GM12878 (cell line): ENCODE data around the gene EML1. TPM values are rescaled to one million over a fixed set of nuclear protein-coding genes. Genes with fewer than 3 reads are reported as not detected.
A peak's percentile ranks its signal among the peaks of the same experiment; 100 is the strongest.

Experiments used
- ATAC-seq: fragments of 200-7000 bp; cut with Tn5 transposase; 3 replicates; pipeline ENCODE4 v1.9.1; 2020; ENCODE audit warnings: mild to moderate bottlenecking, moderate library complexity
- BruUV-seq: library from RNA; stranded (reverse); fragments of 400-500 nt; replicated peaks from 2 replicates; lab custom pipeline; 2021; lab: Mats Ljungman, UMichigan
- CTCF ChIA-PET: fragments of 300-600 bp; sonication (Branson Sonifier 250); formaldehyde crosslinking; extraction: SDS; loops from one replicate; lab custom pipeline; 2021; ENCODE audit warnings: inconsistent platforms; lab: Yijun Ruan, JAX
- POLR2A ChIA-PET: fragments of 350-600 bp; formaldehyde crosslinking; extraction: SDS; loops from one replicate; lab custom pipeline; 2021; ENCODE audit warnings: inconsistent platforms; lab: Charles Lee
- RAD21 ChIA-PET: fragments of 300-600 bp; sonication (Branson Sonifier 250); formaldehyde crosslinking; loops from one replicate; lab custom pipeline; 2023; ENCODE audit warnings: antibody characterized with exemption; ENCODE audit not compliant: unreplicated experiment; lab: Charles Lee
- SMC1A ChIA-PET: fragments of 300-600 bp; sonication (Branson Sonifier 250); formaldehyde crosslinking; loops from one replicate; lab custom pipeline; 2023; ENCODE audit not compliant: unreplicated experiment, uncharacterized antibody; lab: Charles Lee
- DNase-seq: peaks from one replicate; pipeline ENCODE4 v3.0.0-alpha.2; 2011; ENCODE audit warnings: low read depth, low spot score
- FAIRE-seq: peaks from 3 replicates; lab custom pipeline; 2011; peaks lifted over from hg19 to GRCh38; lab: Jason Lieb, UNC
- H2AFZ ChIP-seq: 2 replicates; pipeline ENCODE4 v1.6.0; 2011; ENCODE audit warnings: low read depth, low read length, control low read depth; ENCODE audit not compliant: control insufficient read depth
- H3K27ac ChIP-seq: 2 replicates; pipeline ENCODE4 v1.5.1; 2011; ENCODE audit warnings: control low read depth; ENCODE audit not compliant: control insufficient read depth, insufficient read depth
- H3K27me3 ChIP-seq, 2 experiments: replicated peaks in 1 of 2; 2 replicates each; pipeline versions ENCODE4 v1.6.0 to v1.6.1; 2011; ENCODE audit warnings: low read length in 1 of 2; ENCODE audit not compliant: control insufficient read depth in 2 of 2, insufficient read depth in 2 of 2
- H3K36me3 ChIP-seq, 2 experiments: 2 replicates each; pipeline ENCODE4 v1.5.1; 2011; ENCODE audit warnings: low read length in 1 of 2; ENCODE audit not compliant: control insufficient read depth in 2 of 2, insufficient read depth in 2 of 2
- H3K4me1 ChIP-seq: 2 replicates; pipeline ENCODE4 v1.6.1; 2011; ENCODE audit warnings: mild to moderate bottlenecking, low read length, moderate library complexity, mixed read lengths; ENCODE audit not compliant: control insufficient read depth, insufficient read depth
- H3K4me2 ChIP-seq: 2 replicates; pipeline ENCODE4 v1.6.0; 2011; ENCODE audit warnings: control low read depth; ENCODE audit not compliant: control insufficient read depth, insufficient read depth
- H3K4me3 ChIP-seq: fragments of 200-600 bp; sonication (generic); 2 replicates; pipeline ENCODE4 v1.5.1; 2016
- H3K79me2 ChIP-seq: 2 replicates; pipeline ENCODE4 v1.6.0; 2011; ENCODE audit warnings: low read length; ENCODE audit not compliant: control insufficient read depth, insufficient read depth
- H3K9ac ChIP-seq: 2 replicates; pipeline ENCODE4 v1.8.0; 2011; ENCODE audit warnings: low read length, control low read depth, mixed read lengths; ENCODE audit not compliant: control insufficient read depth, insufficient read depth
- H3K9me3 ChIP-seq: replicated peaks from 3 replicates; pipeline ENCODE4 v1.5.1; 2011; ENCODE audit warnings: mild to moderate bottlenecking, low read length; ENCODE audit not compliant: control insufficient read depth, insufficient read depth
- H4K20me1 ChIP-seq: 2 replicates; pipeline ENCODE4 v1.6.0; 2011; ENCODE audit not compliant: control insufficient read depth, insufficient read depth
- CEBPB ChIP-seq, 2 experiments: fragments of 150-350 bp in 1 of 2; IDR thresholded peaks; 2 replicates each; pipeline ENCODE4 v1.6.1; 2012 to 2014; ENCODE audit warnings: low read depth in 2 of 2, low read length in 2 of 2, borderline replicate concordance in 1 of 2, inconsistent platforms in 1 of 2
- CEBPZ ChIP-seq: fragments of 150-350 bp; IDR thresholded peaks from 2 replicates; pipeline ENCODE4 v1.6.1; 2016; ENCODE audit warnings: low read depth, low read length
- MEF2B ChIP-seq: fragments of 450-650 bp; IDR thresholded peaks from 2 replicates; pipeline ENCODE4 v1.6.1; 2018; ENCODE audit warnings: mild to moderate bottlenecking, moderate library complexity; ENCODE audit not compliant: partially characterized antibody, poor library complexity, severe bottlenecking
- NFIC ChIP-seq: IDR thresholded peaks from 2 replicates; pipeline ENCODE4 v1.6.1; 2012; ENCODE audit warnings: low read depth, mild to moderate bottlenecking, inconsistent platforms, low read length, moderate library complexity
- PBX3 ChIP-seq: IDR thresholded peaks from 2 replicates; pipeline ENCODE4 v1.6.1; 2011; ENCODE audit warnings: mild to moderate bottlenecking, low read depth, low read length, moderate library complexity; ENCODE audit not compliant: insufficient replicate concordance
- POLR2AphosphoS2 ChIP-seq: IDR thresholded peaks from 2 replicates; pipeline ENCODE4 v1.6.1; 2011; ENCODE audit warnings: low read depth, mild to moderate bottlenecking, low read length, improper control_type of control experiment, moderate library complexity
- RFX5 ChIP-seq: IDR thresholded peaks from 2 replicates; pipeline ENCODE4 v1.6.1; 2011; ENCODE audit warnings: low read depth, low read length, improper control_type of control experiment
- SREBF2 ChIP-seq: IDR thresholded peaks from 2 replicates; pipeline ENCODE4 v1.6.1; 2012; ENCODE audit warnings: mild to moderate bottlenecking, low read length
- TBL1XR1 ChIP-seq: IDR thresholded peaks from 2 replicates; pipeline ENCODE4 v1.6.1; 2012; ENCODE audit warnings: low read depth, low read length, improper control_type of control experiment
- TCF3 ChIP-seq: IDR thresholded peaks from 2 replicates; pipeline ENCODE4 v1.6.1; 2012; ENCODE audit warnings: low read depth, mild to moderate bottlenecking, low read length, borderline replicate concordance; ENCODE audit not compliant: insufficient read depth
- USF1 ChIP-seq: IDR thresholded peaks from 2 replicates; pipeline ENCODE4 v1.6.1; 2011; ENCODE audit warnings: borderline replicate concordance, low read depth, mild to moderate bottlenecking, moderate library complexity, mixed read lengths, low read length; ENCODE audit not compliant: insufficient read depth; ENCODE audit errors: extremely low read length
- WRNIP1 ChIP-seq: IDR thresholded peaks from 2 replicates; pipeline ENCODE4 v1.6.1; 2011; ENCODE audit warnings: low read depth, low read length, improper control_type of control experiment, borderline replicate concordance
- ZBTB4 ChIP-seq: fragments of 450-650 bp; formaldehyde crosslinking; IDR thresholded peaks from 2 replicates; pipeline ENCODE4 v1.4.0; 2022; ENCODE audit warnings: mild to moderate bottlenecking, moderate library complexity
- ZNF622 ChIP-seq: fragments of 450-650 bp; IDR thresholded peaks from 2 replicates; pipeline ENCODE4 v1.6.1; 2017; ENCODE audit warnings: mild to moderate bottlenecking, inconsistent platforms
- WGBS: methylation state at CpG from one replicate; pipeline ENCODE4 v1.1.6; 2016; ENCODE audit warnings: low lambda C conversion rate; ENCODE audit not compliant: insufficient replicate concordance, insufficient coverage; ENCODE audit errors: missing lambda C conversion rate; 5-methylcytosine and 5-hydroxymethylcytosine counted together
- in situ Hi-C: fragments of 300-500 bp; cut with MboI; formaldehyde crosslinking; loops from 9 replicates; pipeline ENCODE4 v1.14.3; 2018; ENCODE audit warnings: mixed read lengths
- intact Hi-C: fragments of 100-400 bp; cut with micrococcal nuclease; formaldehyde crosslinking; loops from one replicate; pipeline ENCODE4 v1.14.2; 2022; ENCODE audit not compliant: unreplicated experiment
- polyA plus RNA-seq, 11 experiments: library from polyadenylated mRNA; depleted of rRNA in 4 of 11; unstranded in 6 of 11; stranded (reverse) in 5 of 11; fragments of >200 nt; fragmentation: Nextera tagmentation in 4 of 11; fragmentation: Illumina TruSeq in 1 of 11; extraction: Ambion mirVana in 4 of 11; extraction: Trizol in 1 of 11; gene quantifications; 1 replicate in 1 of 11; 2 replicates in 10 of 11; pipeline versions ENCODE4 v1.2.1 to v1.2.3, GENCODE V29; 2011 to 2016; ENCODE audit warnings: inconsistent platforms in 2 of 11, missing spikeins in 2 of 11, low read depth in 1 of 11
- total RNA-seq, 4 experiments: library from RNA; depleted of rRNA in 3 of 4; stranded (reverse); fragments of >200 nt in 3 of 4; fragmentation: Illumina TruSeq in 1 of 4; extraction: Trizol in 1 of 4; gene quantifications; 2 replicates each; pipeline versions ENCODE4 v1.2.1 to v1.2.3, GENCODE V29; 2013 to 2021

Gene EML1
- total and polyA plus RNA-seq, 10 of the 15 experiments (the other 5 are each of a cell fraction or from before 2014, with no cell fraction given), result 0.05 to 3.4 (median 0.11) TPM; not detected in 3

DNA sequence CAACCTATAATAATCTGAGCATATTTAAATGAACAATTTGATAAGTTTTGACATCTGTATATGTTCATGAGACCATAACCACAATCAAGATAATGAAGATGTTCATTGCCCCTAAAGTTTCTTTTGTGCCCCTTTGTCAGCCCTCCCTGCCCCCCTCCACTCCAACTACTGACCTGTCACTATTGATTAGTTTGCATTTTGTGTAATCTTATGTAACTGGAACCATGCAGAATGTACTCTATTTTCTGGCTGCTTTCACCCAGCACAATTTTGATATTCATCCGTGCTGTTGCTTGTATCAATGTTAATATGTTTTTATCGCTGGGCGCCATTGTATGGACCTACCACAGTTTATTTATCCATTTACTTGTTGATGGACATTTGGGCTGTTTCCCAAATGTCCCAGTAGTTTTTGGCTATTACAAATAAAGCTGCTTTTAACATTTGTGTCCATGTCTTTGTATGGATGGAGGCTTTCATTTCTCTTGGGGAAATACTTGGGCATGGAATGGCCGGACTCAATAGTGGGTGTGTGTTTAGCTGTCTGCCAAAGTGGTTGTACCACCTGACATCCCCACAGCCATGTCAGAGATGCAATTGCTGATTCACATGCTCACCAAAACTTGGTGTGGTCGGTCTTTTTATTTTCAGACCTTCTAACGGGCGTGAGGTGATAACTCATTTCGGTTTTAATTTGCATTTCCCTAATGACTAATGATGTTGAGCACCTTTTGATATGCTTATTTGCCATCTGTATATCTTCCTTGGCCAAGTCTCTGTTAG is 38.9 kb downstream of the EML1 start:
- no peak overlapping the region for H3K4me3 ChIP-seq
- CTCF ChIA-PET, result no interaction called here
- no peak for DNase-seq
- TF ChIP-seq USF1, result no peak
- TF ChIP-seq ZNF622, result no peak
- TF ChIP-seq TCF3, result no peak
- no peak for TF ChIP-seq WRNIP1
- TF ChIP-seq PBX3, result no peak
- TF ChIP-seq SREBF2, result no peak
- TF ChIP-seq POLR2AphosphoS2, result no peak
- no peak for TF ChIP-seq CEBPZ
- TF ChIP-seq MEF2B, result no peak
- TF ChIP-seq TBL1XR1, result no peak
- no peak for TF ChIP-seq ZBTB4 (CRISPR knock-in tag)
- TF ChIP-seq NFIC, result no peak
- TF ChIP-seq CEBPB (IDR thresholded peaks at IDR 0.05; ENCODE audit: borderline replicate concordance in 1 of 2, low read depth in 2 of 2, low read length in 2 of 2), result no peak
- TF ChIP-seq RFX5, result no peak

More for the DNA sequence above, 38.9 kb downstream of the EML1 start:
- SMC1A ChIA-PET, result interaction anchor here (1.0 kb wide), 1 partner anchor 10 kb away, joined by 3 read pairs; no protein-coding TSS in a partner anchor
- Histone ChIP-seq H4K20me1 (no peaks in the 10 kb centered on the region), H3K4me2 (no peak overlapping the region), H3K36me3 (no peaks in the 10 kb centered on the region), H3K79me2 (no peaks in the 10 kb centered on the region), H3K27me3 (peaks cover 0 to 5% of the 10 kb centered on the region in 2 experiments; a peak in 1 of 4 replicates), H2AFZ (no peak overlapping the region), H3K27ac (no peak overlapping the region), H3K9me3 (no peaks in the 10 kb centered on the region), H3K4me1 (no peaks in the 10 kb centered on the region), H3K9ac (no peak overlapping the region)
- in situ Hi-C loops, result no loop called here
- RAD21 ChIA-PET, result interaction anchor here (0.7 kb wide), 1 partner anchor 33 kb away, joined by 3 read pairs; no protein-coding TSS in a partner anchor
- WGBS, result 31% methylated on average over 8 of the region's 8 CpGs
- BruUV-seq, result no TSS peak
- POLR2A ChIA-PET, result no interaction called here
- intact Hi-C loops, result no loop called here
- peak; percentile 23 for FAIRE-seq
- no peak for ATAC-seq
